Keratinocyte (primary cell): ENCODE results near the gene SETX. TPM values are rescaled to one million over a fixed set of nuclear protein-coding genes. Genes with fewer than 3 reads are reported as not detected.

Experiments used
- DNase-seq: peaks from one replicate; pipeline ENCODE4 v3.0.0-alpha.2; 2011; ENCODE audit warnings: low read depth, missing footprints, low spot score
- FAIRE-seq: peaks from 2 replicates; lab custom pipeline; 2011; peaks lifted over from hg19 to GRCh38; lab: Jason Lieb, UNC
- H2AFZ ChIP-seq: 2 replicates; pipeline ENCODE4 v1.6.0; 2012; ENCODE audit warnings: low read length, control low read depth, inconsistent platforms; ENCODE audit not compliant: control insufficient read depth
- H3K27ac ChIP-seq: 2 replicates; pipeline ENCODE4 v1.5.1; 2011; ENCODE audit warnings: low read length; ENCODE audit not compliant: control insufficient read depth, insufficient read depth
- H3K27me3 ChIP-seq: 3 replicates; pipeline ENCODE4 v1.6.0; 2011; ENCODE audit warnings: low read length; ENCODE audit not compliant: control insufficient read depth, insufficient read depth; ENCODE audit errors: extremely low read depth
- H3K36me3 ChIP-seq, 2 experiments: 2 replicates in 1 of 2; 3 replicates in 1 of 2; pipeline ENCODE4 v1.5.1; 2011; ENCODE audit warnings: low read length in 2 of 2, mild to moderate bottlenecking in 1 of 2; ENCODE audit not compliant: control insufficient read depth in 2 of 2, insufficient read depth in 2 of 2; ENCODE audit errors: extremely low read depth in 1 of 2
- H3K4me1 ChIP-seq: 3 replicates; pipeline ENCODE4 v1.5.1; 2011; ENCODE audit warnings: low read length; ENCODE audit not compliant: control insufficient read depth, insufficient read depth; ENCODE audit errors: extremely low read depth
- H3K4me2 ChIP-seq: 3 replicates; pipeline ENCODE4 v1.6.0; 2011; ENCODE audit warnings: low read depth, low read length; ENCODE audit not compliant: control insufficient read depth, insufficient read depth; ENCODE audit errors: extremely low read depth
- H3K4me3 ChIP-seq, 3 experiments: fragments of 200-600 bp in 1 of 3; sonication (generic) in 1 of 3; 2 replicates in 2 of 3; 3 replicates in 1 of 3; pipeline ENCODE4 v1.5.1; 2011 to 2016; ENCODE audit warnings: low read length in 3 of 3, mild to moderate bottlenecking in 3 of 3, control low read depth in 2 of 3, inconsistent platforms in 1 of 3, low read depth in 1 of 3, mixed read lengths in 1 of 3, mixed run types in 1 of 3, moderate library complexity in 1 of 3; ENCODE audit not compliant: control insufficient read depth in 2 of 3, insufficient read depth in 2 of 3; ENCODE audit errors: extremely low read depth in 1 of 3
- H3K79me2 ChIP-seq: 2 replicates; pipeline ENCODE4 v1.6.0; 2012; ENCODE audit warnings: low read length; ENCODE audit not compliant: control insufficient read depth, insufficient read depth
- H3K9ac ChIP-seq: 3 replicates; pipeline ENCODE4 v1.6.0; 2011; ENCODE audit warnings: low read length; ENCODE audit not compliant: control insufficient read depth, insufficient read depth; ENCODE audit errors: extremely low read depth
- H3K9me1 ChIP-seq: 3 replicates; pipeline ENCODE4 v1.6.0; 2011; ENCODE audit warnings: low read length; ENCODE audit not compliant: control insufficient read depth, insufficient read depth; ENCODE audit errors: extremely low read depth
- H3K9me3 ChIP-seq: 2 replicates; pipeline ENCODE4 v1.5.1; 2012; ENCODE audit warnings: low read depth, low read length; ENCODE audit not compliant: control insufficient read depth
- H4K20me1 ChIP-seq: 3 replicates; pipeline ENCODE4 v1.6.0; 2011; ENCODE audit warnings: low read length; ENCODE audit not compliant: control insufficient read depth, insufficient read depth; ENCODE audit errors: extremely low read depth
- CTCF ChIP-seq, 3 experiments: IDR thresholded peaks in 1 of 3; conservative IDR thresholded peaks in 1 of 3; optimal IDR thresholded peaks in 1 of 3; 2 replicates in 2 of 3; 3 replicates in 1 of 3; pipeline versions ENCODE3 to v1.5.1; 2011; ENCODE audit warnings: low read length in 3 of 3, mild to moderate bottlenecking in 3 of 3, moderate library complexity in 2 of 3, control low read depth in 1 of 3, inconsistent platforms in 1 of 3; ENCODE audit not compliant: insufficient read depth in 2 of 3; ENCODE audit errors: extremely low read depth in 1 of 3
- EZH2 ChIP-seq: IDR thresholded peaks from one replicate; pipeline ENCODE4 v1.6.1; 2012; ENCODE audit warnings: inconsistent platforms, mild to moderate bottlenecking, low read length, moderate library complexity
- dilution Hi-C: fragments of 300-500 bp; cut with MboI; formaldehyde crosslinking; loops from one replicate; pipeline ENCODE4 v1.7.0; 2020; ENCODE audit warnings: low sequenced_read_pairs; ENCODE audit not compliant: extremely low pct_ligation_motif_present
- polyA plus RNA-seq, 5 experiments: library from polyadenylated mRNA; depleted of rRNA in 3 of 5; stranded (reverse) in 3 of 5; stranded (forward) in 1 of 5; unstranded in 1 of 5; fragments of >200 nt; gene quantifications; 1 replicate in 1 of 5; 2 replicates in 3 of 5; 3 replicates in 1 of 5; pipeline versions ENCODE4 v1.2.1 to v1.2.3, GENCODE V29; 2011 to 2012; ENCODE audit warnings: missing spikeins in 2 of 5, low read depth in 1 of 5, low replicate concordance in 1 of 5

SETX gene
- polyA plus RNA-seq, 1 donor (not counting 4 experiments of a cell fraction or from before 2014, with no cell fraction given): 23.8 TPM

GRCh38 chr9:132366481-132366880, 11.7 kb upstream of the SETX start:
- H3K9me3 ChIP-seq: no peaks in the 10 kb centered on the region

GRCh38 chr9:132365986-132366385, 11.2 kb upstream of the SETX start:
- FAIRE-seq: no peak
- no peak overlapping the region for H3K9ac ChIP-seq
- DNase-seq: no peak
- H3K4me1 ChIP-seq: no peaks in the 10 kb centered on the region
- H4K20me1 ChIP-seq: no peaks in the 10 kb centered on the region
- no peaks in the 10 kb centered on the region for H3K36me3 ChIP-seq
- no peaks in the 10 kb centered on the region for H3K79me2 ChIP-seq
- H2AFZ ChIP-seq: no peak overlapping the region
- dilution Hi-C loops: no loop called here
- no peak overlapping the region for H3K4me3 ChIP-seq
- H3K27me3 ChIP-seq: no peaks in the 10 kb centered on the region
- no peak overlapping the region for H3K4me2 ChIP-seq
- H3K9me1 ChIP-seq: no peaks in the 10 kb centered on the region
- TF ChIP-seq EZH2 (no peak), CTCF (optimal IDR thresholded peaks at IDR 0.05 in 1 of 3, IDR thresholded peaks at IDR 0.05 in 1 of 3, conservative IDR thresholded peaks at IDR 0.05 in 1 of 3; ENCODE audit: extremely low read depth in 1 of 3, insufficient read depth in 2 of 3, low read length in 3 of 3) (no peak)
- no peaks in the 10 kb centered on the region for H3K9me3 ChIP-seq
- no peak overlapping the region for H3K27ac ChIP-seq

More at GRCh38 chr9:132366481-132366880, 11.7 kb upstream of the SETX start:
- Histone ChIP-seq H3K4me3 (no peak overlapping the region), H3K36me3 (no peaks in the 10 kb centered on the region), H3K9me1 (no peaks in the 10 kb centered on the region), H3K9ac (no peak overlapping the region), H3K27ac (no peak overlapping the region), H3K4me1 (no peaks in the 10 kb centered on the region), H3K4me2 (no peak overlapping the region), H3K79me2 (no peaks in the 10 kb centered on the region), H3K27me3 (no peaks in the 10 kb centered on the region), H2AFZ (no peak overlapping the region), H4K20me1 (no peaks in the 10 kb centered on the region)
- FAIRE-seq: no peak
- dilution Hi-C loops: no loop called here
- no peak for DNase-seq
- TF ChIP-seq EZH2 (no peak), CTCF (optimal IDR thresholded peaks at IDR 0.05 in 1 of 3, IDR thresholded peaks at IDR 0.05 in 1 of 3, conservative IDR thresholded peaks at IDR 0.05 in 1 of 3; ENCODE audit: extremely low read depth in 1 of 3, insufficient read depth in 2 of 3, low read length in 3 of 3) (no peak)
